Activated CD8-positive, alpha-beta memory T cell treated with anti-CD3 and anti-CD28 coated beads, Interleukin-2, amount 10 ng/mL, durations not matched to agents 7 days and 5 days (primary cell): Measurements from ENCODE around the gene CHST11. TPM values are rescaled to one million over a fixed set of nuclear protein-coding genes. Genes with fewer than 3 reads are reported as not detected.
A peak's percentile ranks its signal among the peaks of the same experiment; 100 is the strongest.

Experiments
- ATAC-seq: fragments of 150-1000 bp; cut with Tn5 transposase; one replicate; pipeline ENCODE4 v1.10.0; 2021; ENCODE audit warnings: moderate library complexity
- CTCF ChIA-PET: fragments of 350-600 bp; sonication (Branson Sonifier 250); formaldehyde crosslinking; loops from one replicate; lab custom pipeline; 2021; ENCODE audit warnings: antibody characterized with exemption; lab: Charles Lee
- DNase-seq: peaks from one replicate; pipeline ENCODE4 v3.0.0-alpha.2; 2020
- H3K27ac Mint-ChIP-seq: one replicate; pipeline ENCODE4 v1.8.0; 2021; ENCODE audit warnings: mild to moderate bottlenecking, mixed read lengths
- H3K27me3 Mint-ChIP-seq: one replicate; pipeline ENCODE4 v1.8.0; 2021; ENCODE audit warnings: mixed read lengths
- H3K36me3 Mint-ChIP-seq: one replicate; pipeline ENCODE4 v1.8.0; 2021; ENCODE audit warnings: mild to moderate bottlenecking, mixed read lengths
- H3K4me1 Mint-ChIP-seq: one replicate; pipeline ENCODE4 v1.8.0; 2021; ENCODE audit warnings: mixed read lengths
- H3K4me3 Mint-ChIP-seq: one replicate; pipeline ENCODE4 v1.8.0; 2021; ENCODE audit warnings: mild to moderate bottlenecking, moderate library complexity, mixed read lengths
- H3K9me3 Mint-ChIP-seq: one replicate; pipeline ENCODE4 v1.8.0; 2022; ENCODE audit warnings: low read depth, mixed read lengths
- total RNA-seq, 2 experiments: library from RNA; stranded (reverse); gene quantifications; one replicate each; pipeline ENCODE4 v1.2.3, GENCODE V29; 2021

CHST11 gene
- total RNA-seq, 2 experiments from 2014 or later = 123 to 141 TPM

GRCh38 chr12:104641862-104642261 lies 185.1 kb downstream of the CHST11 start:
- DNase-seq = no peak
- Mint-ChIP-seq H3K27me3 (no peaks in the 10 kb centered on the region), H3K4me1 (peaks cover 44% of the 10 kb centered on the region), H3K27ac (no peak overlapping the region), H3K9me3 (peaks cover 10% of the 10 kb centered on the region), H3K4me3 (no peak overlapping the region), H3K36me3 (peaks cover 61% of the 10 kb centered on the region)
- ATAC-seq = no peak
- CTCF ChIA-PET = no interaction called here

GRCh38 chr12:104643093-104643818 lies 186.5 kb downstream of the CHST11 start:
- ATAC-seq = no peak
- CTCF ChIA-PET = no interaction called here
- Mint-ChIP-seq H3K4me1 (peaks cover 43% of the 10 kb centered on the region), H3K4me3 (no peak overlapping the region), H3K27me3 (no peaks in the 10 kb centered on the region), H3K27ac (peak overlapping the region; percentile 43), H3K9me3 (peaks cover 10% of the 10 kb centered on the region), H3K36me3 (peaks cover 60% of the 10 kb centered on the region)
- DNase-seq = no peak

GRCh38 chr12:104643819-104644669 lies 187.3 kb downstream of the CHST11 start:
- ATAC-seq (no peak), DNase-seq (no peak)
- peaks cover 10% of the 10 kb centered on the region for H3K9me3 Mint-ChIP-seq
- CTCF ChIA-PET = no interaction called here
- no peaks in the 10 kb centered on the region for H3K27me3 Mint-ChIP-seq
- H3K27ac Mint-ChIP-seq = peak overlapping the region; percentile 52
- H3K36me3 Mint-ChIP-seq = peaks cover 57% of the 10 kb centered on the region
- no peak overlapping the region for H3K4me3 Mint-ChIP-seq
- peaks cover 38% of the 10 kb centered on the region for H3K4me1 Mint-ChIP-seq

DNA sequence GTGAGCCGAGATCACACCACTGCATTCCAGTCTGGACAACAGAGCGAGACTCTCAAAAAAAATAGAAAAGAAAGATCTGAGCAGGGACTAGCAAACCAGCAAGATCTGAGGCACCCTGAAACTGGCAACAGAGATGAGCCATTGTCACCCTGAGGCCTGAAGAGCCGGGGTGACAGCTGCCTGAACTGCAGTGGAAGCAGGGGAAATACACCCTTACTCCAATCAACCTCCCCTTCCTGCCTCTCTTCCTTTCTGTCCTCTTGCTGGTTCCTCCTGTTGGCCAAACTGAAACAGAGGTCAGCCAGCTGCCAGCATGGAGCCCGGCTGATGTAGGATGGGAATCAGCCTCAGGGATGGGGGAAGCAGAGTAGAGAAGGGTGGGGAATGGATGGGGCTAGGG lies 192.0 kb downstream of the CHST11 start:
- Mint-ChIP-seq H3K27ac (no peak overlapping the region), H3K9me3 (no peaks in the 10 kb centered on the region), H3K27me3 (no peaks in the 10 kb centered on the region), H3K36me3 (peaks cover 39% of the 10 kb centered on the region), H3K4me1 (peaks cover 39% of the 10 kb centered on the region), H3K4me3 (no peak overlapping the region)
- ATAC-seq = no peak
- CTCF ChIA-PET = no interaction called here
- no peak for DNase-seq

GRCh38 chr12:104649217-104649824 lies 192.6 kb downstream of the CHST11 start:
- Mint-ChIP-seq H3K27me3 (no peaks in the 10 kb centered on the region), H3K27ac (peak overlapping the region; percentile 28), H3K4me3 (no peak overlapping the region), H3K4me1 (peaks cover 33% of the 10 kb centered on the region), H3K36me3 (peaks cover 33% of the 10 kb centered on the region), H3K9me3 (no peaks in the 10 kb centered on the region)
- ATAC-seq (no peak), DNase-seq (no peak)
- CTCF ChIA-PET = no interaction called here

GRCh38 chr12:104649921-104650320 lies 193.2 kb downstream of the CHST11 start:
- Mint-ChIP-seq H3K27ac (no peak overlapping the region), H3K4me3 (no peak overlapping the region), H3K27me3 (no peaks in the 10 kb centered on the region), H3K4me1 (peaks cover 32% of the 10 kb centered on the region), H3K36me3 (peaks cover 29% of the 10 kb centered on the region), H3K9me3 (no peaks in the 10 kb centered on the region)
- CTCF ChIA-PET = no interaction called here
- ATAC-seq (no peak), DNase-seq (no peak)

GRCh38 chr12:104650541-104650940 lies 193.8 kb downstream of the CHST11 start:
- no peak overlapping the region for H3K4me3 Mint-ChIP-seq
- CTCF ChIA-PET = no interaction called here
- H3K27ac Mint-ChIP-seq = no peak overlapping the region
- H3K36me3 Mint-ChIP-seq = peaks cover 29% of the 10 kb centered on the region
- H3K4me1 Mint-ChIP-seq = peaks cover 32% of the 10 kb centered on the region
- ATAC-seq (no peak), DNase-seq (no peak)
- H3K27me3 Mint-ChIP-seq = no peaks in the 10 kb centered on the region
- no peaks in the 10 kb centered on the region for H3K9me3 Mint-ChIP-seq

DNA sequence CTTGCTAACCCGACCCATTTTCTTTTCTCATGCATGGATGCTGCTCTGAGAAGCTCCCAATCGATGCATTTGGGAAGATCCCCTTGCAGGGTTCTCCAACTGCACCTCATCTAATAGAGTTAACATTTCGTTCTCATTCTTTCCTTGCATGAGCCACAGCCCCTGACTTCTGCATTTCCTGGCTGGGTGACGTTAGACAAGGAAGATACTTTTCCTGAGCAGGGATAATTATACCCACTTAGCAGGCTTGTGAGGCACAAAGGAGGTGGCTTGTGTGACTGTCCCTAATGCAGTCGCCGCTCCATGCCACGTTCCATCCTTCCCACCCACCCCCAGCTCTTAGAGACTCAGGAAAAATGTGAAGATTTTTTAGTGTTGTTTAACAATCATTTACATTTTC lies 195.1 kb downstream of the CHST11 start:
- H3K27ac Mint-ChIP-seq = peak overlapping the region; percentile 33

DNA sequence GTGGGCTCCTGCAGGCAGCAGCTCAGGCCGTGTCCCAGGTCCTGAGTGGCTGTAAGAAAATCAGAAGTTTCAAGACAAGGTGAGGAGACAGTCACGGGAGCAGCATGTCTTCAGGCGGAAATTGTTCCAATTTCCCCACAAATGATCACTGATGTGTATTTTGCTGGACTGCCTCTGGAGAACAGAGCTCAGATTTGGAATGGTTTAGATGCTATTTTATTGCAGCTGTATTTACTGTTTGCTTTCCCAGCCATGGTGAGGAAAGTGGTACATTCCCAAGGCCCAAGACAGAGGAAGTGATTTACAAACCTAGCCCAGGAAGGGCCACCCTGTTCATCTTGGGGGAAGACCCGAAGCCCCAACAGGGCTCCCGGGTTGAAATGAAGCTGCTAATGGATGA lies 195.6 kb downstream of the CHST11 start:
- CTCF ChIA-PET = no interaction called here
- no peaks in the 10 kb centered on the region for H3K9me3 Mint-ChIP-seq
- DNase-seq (no peak), ATAC-seq (no peak)
- H3K36me3 Mint-ChIP-seq = peaks cover 20% of the 10 kb centered on the region
- H3K4me3 Mint-ChIP-seq = no peak overlapping the region
- H3K27ac Mint-ChIP-seq = no peak overlapping the region
- H3K4me1 Mint-ChIP-seq = peaks cover 27% of the 10 kb centered on the region
- H3K27me3 Mint-ChIP-seq = no peaks in the 10 kb centered on the region

More for the DNA sequence above, 195.1 kb downstream of the CHST11 start:
- ATAC-seq = no peak
- Mint-ChIP-seq H3K4me1 (peaks cover 27% of the 10 kb centered on the region), H3K9me3 (no peaks in the 10 kb centered on the region), H3K36me3 (peaks cover 21% of the 10 kb centered on the region), H3K4me3 (no peak overlapping the region), H3K27me3 (no peaks in the 10 kb centered on the region)
- CTCF ChIA-PET = no interaction called here
- DNase-seq = no peak

DNA sequence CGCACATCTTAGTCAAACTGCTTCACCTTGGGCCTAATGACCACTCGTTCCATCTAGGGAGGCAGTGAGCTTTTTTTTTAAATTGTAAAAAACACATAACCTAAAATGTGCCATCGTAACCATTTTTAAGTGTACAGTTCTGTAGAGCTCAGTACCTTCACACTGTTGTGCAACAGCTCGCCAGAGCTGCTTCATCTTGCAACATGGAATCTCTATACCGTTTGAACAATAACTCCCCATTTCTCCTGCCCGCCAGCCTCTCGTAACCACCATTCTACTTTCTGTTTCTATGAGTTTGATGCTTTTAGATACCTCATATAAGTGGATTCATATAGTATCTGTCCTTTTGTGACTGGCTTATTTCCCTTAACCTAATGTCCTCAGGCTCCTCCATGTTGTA lies 196.2 kb downstream of the CHST11 start:
- Mint-ChIP-seq H3K36me3 (peaks cover 15% of the 10 kb centered on the region), H3K27me3 (no peaks in the 10 kb centered on the region), H3K4me1 (peaks cover 23% of the 10 kb centered on the region), H3K27ac (no peak overlapping the region), H3K9me3 (no peaks in the 10 kb centered on the region), H3K4me3 (no peak overlapping the region)
- ATAC-seq (no peak), DNase-seq (no peak)
- CTCF ChIA-PET = no interaction called here

DNA sequence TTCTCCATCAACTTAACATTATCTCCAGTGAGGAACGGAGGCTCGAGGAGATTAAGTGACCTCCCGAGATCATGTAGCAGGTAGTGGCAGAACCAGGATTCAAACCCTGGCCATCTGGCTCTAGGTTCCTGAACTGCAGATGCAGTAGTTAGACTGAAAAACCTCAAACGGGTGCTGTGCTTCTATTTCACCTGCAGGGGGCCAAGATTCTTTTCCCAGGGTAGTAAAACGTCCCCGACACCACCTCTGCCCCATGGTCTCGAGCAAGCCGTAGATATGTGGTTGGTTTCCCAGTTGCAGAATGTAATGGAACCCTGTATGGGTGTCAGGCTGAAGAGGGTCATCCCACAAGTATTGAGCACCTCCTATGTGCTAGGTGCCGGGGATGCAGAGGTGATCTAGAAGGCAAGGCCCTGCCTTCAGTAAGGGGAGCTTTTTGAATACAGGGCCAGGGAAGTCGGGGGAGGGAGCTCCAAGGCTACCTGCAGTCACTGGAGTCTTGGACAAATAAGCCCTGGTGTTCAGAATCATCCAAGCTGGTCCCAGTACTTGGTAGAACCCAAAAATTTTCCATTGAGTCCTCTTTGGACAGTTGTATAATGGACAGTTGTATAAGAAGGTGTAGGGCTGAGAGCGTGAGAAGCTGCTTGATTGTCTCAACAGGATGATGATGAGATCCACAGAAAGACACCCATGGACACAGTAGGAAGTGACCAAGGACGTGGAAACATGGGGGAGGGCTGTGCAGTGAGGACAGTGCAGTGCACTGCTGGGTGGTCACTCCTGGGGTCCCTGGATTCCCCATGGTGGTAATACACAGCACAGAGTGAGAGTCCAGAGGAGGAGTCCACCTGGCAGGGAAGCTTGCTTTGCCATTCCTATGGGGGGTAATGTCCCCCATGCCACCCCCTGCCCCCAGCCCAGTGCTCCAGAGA lies 197.2 kb downstream of the CHST11 start:
- no peak for DNase-seq
- peaks cover 13% of the 10 kb centered on the region for H3K36me3 Mint-ChIP-seq
- H3K9me3 Mint-ChIP-seq = no peaks in the 10 kb centered on the region
- peak; percentile 39 for ATAC-seq
- no peak overlapping the region for H3K27ac Mint-ChIP-seq
- peaks cover 17% of the 10 kb centered on the region for H3K4me1 Mint-ChIP-seq
- no peaks in the 10 kb centered on the region for H3K27me3 Mint-ChIP-seq
- CTCF ChIA-PET = interaction anchor here (0.7 to 0.9 kb wide), 2 partner anchors 18 to 205 kb away, joined by 3 read pairs; no protein-coding TSS in a partner anchor
- H3K4me3 Mint-ChIP-seq = no peak overlapping the region

DNA sequence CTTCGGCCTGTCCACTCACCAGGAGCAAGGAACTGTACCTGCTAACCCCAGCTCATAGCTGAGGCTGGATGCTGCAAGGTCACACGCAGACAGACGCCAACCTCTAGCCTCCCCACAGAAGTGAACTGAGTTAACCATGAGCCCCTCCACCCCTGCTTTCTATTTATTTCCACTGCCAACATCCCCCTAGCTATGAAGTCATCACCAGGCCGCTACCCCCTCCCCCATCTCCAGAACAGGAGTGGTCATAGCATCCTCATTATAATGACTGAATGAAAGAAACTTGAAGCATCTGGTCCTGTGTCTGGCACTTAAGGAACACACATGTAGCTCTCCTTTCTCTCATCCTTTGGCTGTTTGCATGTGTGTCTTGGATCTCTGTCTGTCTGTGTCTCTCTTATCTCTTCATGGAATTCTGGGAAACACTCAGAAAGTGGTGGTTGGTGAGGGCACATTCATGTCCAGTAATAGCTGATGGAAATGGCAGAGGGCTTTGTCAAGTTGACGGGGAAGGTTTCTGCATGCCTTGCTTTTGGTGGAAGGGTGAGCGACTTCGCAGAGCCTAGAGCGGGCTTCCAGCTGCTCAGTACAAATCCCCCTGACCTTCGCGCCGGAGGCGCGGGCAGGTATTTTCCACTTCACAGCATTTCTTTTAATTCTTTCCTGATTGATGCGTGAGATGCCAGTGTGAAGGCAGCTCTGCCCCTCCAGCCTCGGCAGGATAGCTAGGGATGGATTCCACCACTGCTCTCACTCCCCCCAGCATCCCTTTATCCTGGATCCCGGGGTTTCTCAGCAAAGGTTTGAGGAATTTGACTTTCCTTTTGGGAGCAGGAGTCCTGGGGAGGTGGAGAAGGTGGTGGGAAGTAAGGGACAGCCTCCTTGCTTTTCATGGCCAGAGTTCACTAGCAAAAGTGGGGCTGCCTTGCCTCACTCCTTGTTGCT lies 198.2 kb downstream of the CHST11 start:
- H3K36me3 Mint-ChIP-seq = peaks cover 10% of the 10 kb centered on the region
- H3K9me3 Mint-ChIP-seq = no peaks in the 10 kb centered on the region
- peaks cover 13% of the 10 kb centered on the region for H3K4me1 Mint-ChIP-seq
- DNase-seq (no peak), ATAC-seq (no peak)
- H3K27me3 Mint-ChIP-seq = no peaks in the 10 kb centered on the region
- no peak overlapping the region for H3K4me3 Mint-ChIP-seq
- H3K27ac Mint-ChIP-seq = no peak overlapping the region
- CTCF ChIA-PET = no interaction called here
